HG02884 (cell line): ENCODE measurements around the gene MYO1E.
"Not testable (repeated sequence)": the region's sequence is repeated elsewhere in the genome, so short reads cannot be mapped to it uniquely, and the experiment has no call there.

ENCODE experiments used
- ATAC-seq: cut with Tn5 transposase; IDR thresholded peaks from one replicate; pipeline ENCODE4 v1.9.1; 2021; ENCODE audit warnings: mild to moderate bottlenecking, moderate library complexity; ENCODE audit not compliant: unreplicated experiment

The MYO1E gene

GRCh38 chr15:59388670-59389069, 16.0 kb upstream of the MYO1E start:
- no peak for ATAC-seq

- ATAC-seq: not testable (repeated sequence)
Observed at GRCh38 chr15:59387196-59387878, 14.7 kb upstream of the MYO1E start.

GRCh38 chr15:59385171-59385570, 12.5 kb upstream of the MYO1E start:
- ATAC-seq: no peak

- no peak for ATAC-seq
Observed at GRCh38 chr15:59384507-59384906, 11.8 kb upstream of the MYO1E start.

GRCh38 chr15:59380902-59381610, 8.4 kb upstream of the MYO1E start:
- no peak for ATAC-seq

- ATAC-seq: no peak
Observed at GRCh38 chr15:59379531-59379930, 6.9 kb upstream of the MYO1E start.

- ATAC-seq: no peak
Observed at GRCh38 chr15:59378855-59379254, 6.2 kb upstream of the MYO1E start.

GRCh38 chr15:59377924-59378323, 5.3 kb upstream of the MYO1E start:
- ATAC-seq: no peak

- no peak for ATAC-seq
Observed at GRCh38 chr15:59376733-59377132, 4.1 kb upstream of the MYO1E start.

GRCh38 chr15:59373215-59373614, 544 bp upstream of the MYO1E start:
- ATAC-seq: no peak

GRCh38 chr15:59371458-59372351, 966 bp downstream of the MYO1E start:
- ATAC-seq: no peak

- ATAC-seq: no peak
Observed at GRCh38 chr15:59369597-59369996, 3.1 kb downstream of the MYO1E start.

- ATAC-seq: no peak
Observed at GRCh38 chr15:59367022-59367451, 5.6 kb downstream of the MYO1E start.

GRCh38 chr15:59366333-59367021, 6.2 kb downstream of the MYO1E start:
- no peak for ATAC-seq

- no peak for ATAC-seq
Observed at GRCh38 chr15:59364248-59364647, 8.4 kb downstream of the MYO1E start.

GRCh38 chr15:59362331-59362730, 10.3 kb downstream of the MYO1E start:
- ATAC-seq: no peak

GRCh38 chr15:59360896-59361295, 11.8 kb downstream of the MYO1E start:
- no peak for ATAC-seq

- no peak for ATAC-seq
Observed at GRCh38 chr15:59360305-59360704, 12.4 kb downstream of the MYO1E start.

GRCh38 chr15:59355730-59356129, 16.9 kb downstream of the MYO1E start:
- no peak for ATAC-seq

GRCh38 chr15:59354417-59355031, 18.1 kb downstream of the MYO1E start:
- no peak for ATAC-seq
